ENCODE results near the gene TNS3.

DNA sequence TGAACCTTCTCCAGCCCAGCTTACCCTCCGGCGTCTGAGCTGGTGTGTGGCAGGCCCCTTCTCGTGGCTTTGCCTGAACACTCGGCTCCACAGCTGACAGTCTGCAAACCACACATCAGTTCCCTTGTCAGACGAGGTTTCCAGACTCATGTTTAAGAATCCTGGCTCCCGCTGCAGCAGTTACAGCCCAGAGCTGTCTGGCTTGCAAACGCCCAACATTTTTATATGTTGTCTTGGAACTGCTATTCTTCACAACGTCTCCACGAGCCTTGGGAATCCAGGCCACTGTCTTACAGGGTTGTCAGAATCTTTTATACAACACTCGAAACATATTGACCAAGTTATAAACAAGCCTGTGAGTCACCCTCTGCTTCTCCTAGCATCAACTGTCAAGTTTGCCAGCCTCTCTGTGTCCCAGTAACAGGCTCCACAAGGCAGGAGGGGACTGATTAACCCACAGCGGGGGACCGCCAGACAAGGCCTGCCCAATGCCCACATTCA, 68.1 kb downstream of the TNS3 start:
- TF ChIP-seq, protein P1, sequence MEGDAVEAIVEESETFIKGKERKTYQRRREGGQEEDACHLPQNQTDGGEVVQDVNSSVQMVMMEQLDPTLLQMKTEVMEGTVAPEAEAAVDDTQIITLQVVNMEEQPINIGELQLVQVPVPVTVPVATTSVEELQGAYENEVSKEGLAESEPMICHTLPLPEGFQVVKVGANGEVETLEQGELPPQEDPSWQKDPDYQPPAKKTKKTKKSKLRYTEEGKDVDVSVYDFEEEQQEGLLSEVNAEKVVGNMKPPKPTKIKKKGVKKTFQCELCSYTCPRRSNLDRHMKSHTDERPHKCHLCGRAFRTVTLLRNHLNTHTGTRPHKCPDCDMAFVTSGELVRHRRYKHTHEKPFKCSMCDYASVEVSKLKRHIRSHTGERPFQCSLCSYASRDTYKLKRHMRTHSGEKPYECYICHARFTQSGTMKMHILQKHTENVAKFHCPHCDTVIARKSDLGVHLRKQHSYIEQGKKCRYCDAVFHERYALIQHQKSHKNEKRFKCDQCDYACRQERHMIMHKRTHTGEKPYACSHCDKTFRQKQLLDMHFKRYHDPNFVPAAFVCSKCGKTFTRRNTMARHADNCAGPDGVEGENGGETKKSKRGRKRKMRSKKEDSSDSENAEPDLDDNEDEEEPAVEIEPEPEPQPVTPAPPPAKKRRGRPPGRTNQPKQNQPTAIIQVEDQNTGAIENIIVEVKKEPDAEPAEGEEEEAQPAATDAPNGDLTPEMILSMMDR (CRISPR knock-in tag; IDR thresholded peaks at IDR 0.05) = no peak
- TF ChIP-seq NCOA1 (CRISPR knock-in tag; IDR thresholded peaks at IDR 0.05) = no peak
- no peak for TF ChIP-seq POLR2AphosphoS5 (IDR thresholded peaks at IDR 0.05; ENCODE audit: low read depth, low read length)
- no peak for TF ChIP-seq MAZ (IDR thresholded peaks at IDR 0.05; ENCODE audit: borderline replicate concordance, low read depth, low read length)
- no peak for TF ChIP-seq MAZ (CRISPR knock-in tag; IDR thresholded peaks at IDR 0.05; ENCODE audit: low read depth)
- TF ChIP-seq, protein P2, sequence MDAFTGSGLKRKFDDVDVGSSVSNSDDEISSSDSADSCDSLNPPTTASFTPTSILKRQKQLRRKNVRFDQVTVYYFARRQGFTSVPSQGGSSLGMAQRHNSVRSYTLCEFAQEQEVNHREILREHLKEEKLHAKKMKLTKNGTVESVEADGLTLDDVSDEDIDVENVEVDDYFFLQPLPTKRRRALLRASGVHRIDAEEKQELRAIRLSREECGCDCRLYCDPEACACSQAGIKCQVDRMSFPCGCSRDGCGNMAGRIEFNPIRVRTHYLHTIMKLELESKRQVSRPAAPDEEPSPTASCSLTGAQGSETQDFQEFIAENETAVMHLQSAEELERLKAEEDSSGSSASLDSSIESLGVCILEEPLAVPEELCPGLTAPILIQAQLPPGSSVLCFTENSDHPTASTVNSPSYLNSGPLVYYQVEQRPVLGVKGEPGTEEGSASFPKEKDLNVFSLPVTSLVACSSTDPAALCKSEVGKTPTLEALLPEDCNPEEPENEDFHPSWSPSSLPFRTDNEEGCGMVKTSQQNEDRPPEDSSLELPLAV (CRISPR knock-in tag; conservative IDR thresholded peaks at IDR 0.05; ENCODE audit: low read depth) = no peak
- no peak for TF ChIP-seq NCOA2 (CRISPR knock-in tag; IDR thresholded peaks at IDR 0.05)
- no peak for TF ChIP-seq SRSF9 (IDR thresholded peaks at IDR 0.05; ENCODE audit: borderline replicate concordance, insufficient read depth, low read depth, low read length, poor library complexity, severe bottlenecking)
- no peak for TF ChIP-seq CHD2 (IDR thresholded peaks at IDR 0.05; ENCODE audit: low read depth, low read length)
- no peak for TF ChIP-seq EP300 (IDR thresholded peaks at IDR 0.05; ENCODE audit: low read depth in 2 of 2, low read length in 2 of 2)
- no peak for TF ChIP-seq EP300 (CRISPR knock-in tag; IDR thresholded peaks at IDR 0.05; ENCODE audit: borderline replicate concordance)
- TF ChIP-seq, protein P3, sequence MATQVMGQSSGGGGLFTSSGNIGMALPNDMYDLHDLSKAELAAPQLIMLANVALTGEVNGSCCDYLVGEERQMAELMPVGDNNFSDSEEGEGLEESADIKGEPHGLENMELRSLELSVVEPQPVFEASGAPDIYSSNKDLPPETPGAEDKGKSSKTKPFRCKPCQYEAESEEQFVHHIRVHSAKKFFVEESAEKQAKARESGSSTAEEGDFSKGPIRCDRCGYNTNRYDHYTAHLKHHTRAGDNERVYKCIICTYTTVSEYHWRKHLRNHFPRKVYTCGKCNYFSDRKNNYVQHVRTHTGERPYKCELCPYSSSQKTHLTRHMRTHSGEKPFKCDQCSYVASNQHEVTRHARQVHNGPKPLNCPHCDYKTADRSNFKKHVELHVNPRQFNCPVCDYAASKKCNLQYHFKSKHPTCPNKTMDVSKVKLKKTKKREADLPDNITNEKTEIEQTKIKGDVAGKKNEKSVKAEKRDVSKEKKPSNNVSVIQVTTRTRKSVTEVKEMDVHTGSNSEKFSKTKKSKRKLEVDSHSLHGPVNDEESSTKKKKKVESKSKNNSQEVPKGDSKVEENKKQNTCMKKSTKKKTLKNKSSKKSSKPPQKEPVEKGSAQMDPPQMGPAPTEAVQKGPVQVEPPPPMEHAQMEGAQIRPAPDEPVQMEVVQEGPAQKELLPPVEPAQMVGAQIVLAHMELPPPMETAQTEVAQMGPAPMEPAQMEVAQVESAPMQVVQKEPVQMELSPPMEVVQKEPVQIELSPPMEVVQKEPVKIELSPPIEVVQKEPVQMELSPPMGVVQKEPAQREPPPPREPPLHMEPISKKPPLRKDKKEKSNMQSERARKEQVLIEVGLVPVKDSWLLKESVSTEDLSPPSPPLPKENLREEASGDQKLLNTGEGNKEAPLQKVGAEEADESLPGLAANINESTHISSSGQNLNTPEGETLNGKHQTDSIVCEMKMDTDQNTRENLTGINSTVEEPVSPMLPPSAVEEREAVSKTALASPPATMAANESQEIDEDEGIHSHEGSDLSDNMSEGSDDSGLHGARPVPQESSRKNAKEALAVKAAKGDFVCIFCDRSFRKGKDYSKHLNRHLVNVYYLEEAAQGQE (IDR thresholded peaks at IDR 0.05; ENCODE audit: borderline replicate concordance in 1 of 2, low read depth in 1 of 2, low read length in 2 of 2) = no peak
- TF ChIP-seq, protein P4, sequence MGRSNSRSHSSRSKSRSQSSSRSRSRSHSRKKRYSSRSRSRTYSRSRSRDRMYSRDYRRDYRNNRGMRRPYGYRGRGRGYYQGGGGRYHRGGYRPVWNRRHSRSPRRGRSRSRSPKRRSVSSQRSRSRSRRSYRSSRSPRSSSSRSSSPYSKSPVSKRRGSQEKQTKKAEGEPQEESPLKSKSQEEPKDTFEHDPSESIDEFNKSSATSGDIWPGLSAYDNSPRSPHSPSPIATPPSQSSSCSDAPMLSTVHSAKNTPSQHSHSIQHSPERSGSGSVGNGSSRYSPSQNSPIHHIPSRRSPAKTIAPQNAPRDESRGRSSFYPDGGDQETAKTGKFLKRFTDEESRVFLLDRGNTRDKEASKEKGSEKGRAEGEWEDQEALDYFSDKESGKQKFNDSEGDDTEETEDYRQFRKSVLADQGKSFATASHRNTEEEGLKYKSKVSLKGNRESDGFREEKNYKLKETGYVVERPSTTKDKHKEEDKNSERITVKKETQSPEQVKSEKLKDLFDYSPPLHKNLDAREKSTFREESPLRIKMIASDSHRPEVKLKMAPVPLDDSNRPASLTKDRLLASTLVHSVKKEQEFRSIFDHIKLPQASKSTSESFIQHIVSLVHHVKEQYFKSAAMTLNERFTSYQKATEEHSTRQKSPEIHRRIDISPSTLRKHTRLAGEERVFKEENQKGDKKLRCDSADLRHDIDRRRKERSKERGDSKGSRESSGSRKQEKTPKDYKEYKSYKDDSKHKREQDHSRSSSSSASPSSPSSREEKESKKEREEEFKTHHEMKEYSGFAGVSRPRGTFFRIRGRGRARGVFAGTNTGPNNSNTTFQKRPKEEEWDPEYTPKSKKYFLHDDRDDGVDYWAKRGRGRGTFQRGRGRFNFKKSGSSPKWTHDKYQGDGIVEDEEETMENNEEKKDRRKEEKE (IDR thresholded peaks at IDR 0.05) = no peak

Data from HepG2 (cell line).